NCI-H1930 (cell line): ENCODE measurements around the gene SFT2D3.

Experiments
- DNase-seq, 2 experiments: peaks; one replicate each; lab custom pipeline; 2025; lab: John Stamatoyannopoulos, UW

The SFT2D3 gene

GRCh38 chr2:127707890-127708648, 6.8 kb downstream of the SFT2D3 start:
- DNase-seq, result no peak

GRCh38 chr2:127709336-127709735, 8.0 kb downstream of the SFT2D3 start:
- no peak for DNase-seq

- no peak for DNase-seq
These were observed 11.7 kb downstream of the SFT2D3 start for GRCh38 chr2:127712999-127713398.

GRCh38 chr2:127713562-127713961, 12.3 kb downstream of the SFT2D3 start:
- no peak for DNase-seq

- DNase-seq, result no peak
These were observed 14.6 kb downstream of the SFT2D3 start for GRCh38 chr2:127715778-127716449.

- DNase-seq, result no peak
These were observed 17.0 kb downstream of the SFT2D3 start for GRCh38 chr2:127718271-127718670.

GRCh38 chr2:127719301-127720218, 18.3 kb downstream of the SFT2D3 start:
- no peak for DNase-seq

- DNase-seq, result no peak
These were observed 20.1 kb downstream of the SFT2D3 start for GRCh38 chr2:127721311-127721977.

- DNase-seq, result no peak
These were observed 20.7 kb downstream of the SFT2D3 start for GRCh38 chr2:127721978-127722355.

GRCh38 chr2:127722807-127723206, 21.5 kb downstream of the SFT2D3 start:
- no peak for DNase-seq

- no peak for DNase-seq
These were observed 25.0 kb downstream of the SFT2D3 start for GRCh38 chr2:127726158-127726880.

- no peak for DNase-seq
These were observed 32.0 kb downstream of the SFT2D3 start for GRCh38 chr2:127733113-127733815.

- no peak for DNase-seq
These were observed 32.7 kb downstream of the SFT2D3 start for GRCh38 chr2:127733816-127734537.

- DNase-seq, result no peak
These were observed 33.7 kb downstream of the SFT2D3 start for GRCh38 chr2:127735044-127735443.

GRCh38 chr2:127735537-127736399, 34.5 kb downstream of the SFT2D3 start:
- no peak for DNase-seq

GRCh38 chr2:127737892-127738291, 36.6 kb downstream of the SFT2D3 start:
- no peak for DNase-seq

GRCh38 chr2:127739800-127740199, 38.5 kb downstream of the SFT2D3 start:
- DNase-seq, result no peak

GRCh38 chr2:127740665-127741288, 39.5 kb downstream of the SFT2D3 start:
- DNase-seq, result no peak
